ENCODE measurements around the gene ZNF699. TPM values are rescaled to one million over a fixed set of nuclear protein-coding genes. Genes with fewer than 3 reads are reported as not detected.
"Not testable (repeated sequence)": the region's sequence is repeated elsewhere in the genome, so short reads cannot be mapped to it uniquely, and the experiment has no call there.

The ZNF699 gene
- total RNA-seq, 2 donors from 2014 or later, result 3.7 to 8.7 TPM

- no peaks in the 10 kb centered on the region for H3K9me3 Mint-ChIP-seq
- H3K27ac Mint-ChIP-seq, result no peak overlapping the region
- peaks cover 8% of the 10 kb centered on the region for H3K4me1 Mint-ChIP-seq
- H3K4me3 Mint-ChIP-seq, result no peak overlapping the region
- H3K27me3 Mint-ChIP-seq, result no peaks in the 10 kb centered on the region
- ATAC-seq (replicated peaks), result no peak
- peaks cover 25% of the 10 kb centered on the region for H3K36me3 Mint-ChIP-seq (ENCODE audit: low read depth)
Measured at GRCh38 chr19:9321338-9321737, 11.7 kb upstream of the ZNF699 start.

GRCh38 chr19:9313756-9314155 is 4.1 kb upstream of the ZNF699 start:
- Mint-ChIP-seq H3K9me3 (peaks cover 10% of the 10 kb centered on the region), H3K27me3 (no peaks in the 10 kb centered on the region), H3K4me3 (no peak overlapping the region), H3K4me1 (no peaks in the 10 kb centered on the region), H3K27ac (no peak overlapping the region), H3K36me3 (ENCODE audit: low read depth) (peaks cover 7% of the 10 kb centered on the region)
- no peak for ATAC-seq (replicated peaks)

- Mint-ChIP-seq H3K9me3 (peaks cover 2% of the 10 kb centered on the region), H3K27me3 (no peaks in the 10 kb centered on the region), H3K4me3 (peak overlapping the region; percentile 91), H3K4me1 (peaks cover 4% of the 10 kb centered on the region), H3K27ac (peak overlapping the region; percentile 97), H3K36me3 (ENCODE audit: low read depth) (peaks cover 13% of the 10 kb centered on the region)
- peak; percentile 83 for ATAC-seq (replicated peaks)
Measured at GRCh38 chr19:9309974-9310446, 372 bp upstream of the ZNF699 start.

- no peak for ATAC-seq (replicated peaks)
- Mint-ChIP-seq H3K9me3 (no peaks in the 10 kb centered on the region), H3K27ac (peak overlapping the region; percentile 97), H3K27me3 (no peaks in the 10 kb centered on the region), H3K4me3 (peak overlapping the region; percentile 91), H3K4me1 (peaks cover 4% of the 10 kb centered on the region), H3K36me3 (ENCODE audit: low read depth) (peaks cover 31% of the 10 kb centered on the region)
Measured at GRCh38 chr19:9308091-9308770, 1.4 kb downstream of the ZNF699 start.

- no peak overlapping the region for H3K4me3 Mint-ChIP-seq
- ATAC-seq (replicated peaks), result no peak
- no peaks in the 10 kb centered on the region for H3K9me3 Mint-ChIP-seq
- H3K4me1 Mint-ChIP-seq, result peaks cover 4% of the 10 kb centered on the region
- H3K27ac Mint-ChIP-seq, result no peak overlapping the region
- H3K36me3 Mint-ChIP-seq (ENCODE audit: low read depth), result peaks cover 49% of the 10 kb centered on the region
- no peaks in the 10 kb centered on the region for H3K27me3 Mint-ChIP-seq
Measured at GRCh38 chr19:9306443-9306842, 3.2 kb downstream of the ZNF699 start.

- Mint-ChIP-seq H3K9me3 (peaks cover 40% of the 10 kb centered on the region), H3K27ac (no peak overlapping the region), H3K4me1 (no peaks in the 10 kb centered on the region), H3K4me3 (no peak overlapping the region), H3K36me3 (ENCODE audit: low read depth) (peaks cover 85% of the 10 kb centered on the region), H3K27me3 (no peaks in the 10 kb centered on the region)
- ATAC-seq (replicated peaks), result no peak
Measured at GRCh38 chr19:9296336-9296735, 13.3 kb downstream of the ZNF699 start.

- Mint-ChIP-seq H3K27ac (no peak overlapping the region), H3K4me3 (no peak overlapping the region), H3K27me3 (no peaks in the 10 kb centered on the region), H3K36me3 (ENCODE audit: low read depth) (peaks cover 82% of the 10 kb centered on the region), H3K4me1 (no peaks in the 10 kb centered on the region), H3K9me3 (peaks cover 33% of the 10 kb centered on the region)
- ATAC-seq (replicated peaks), result no peak
Measured at GRCh38 chr19:9295411-9295849, 14.2 kb downstream of the ZNF699 start.

GRCh38 chr19:9289231-9289884 is 20.3 kb downstream of the ZNF699 start:
- no peak for ATAC-seq (replicated peaks)
- Mint-ChIP-seq H3K27me3 (no peaks in the 10 kb centered on the region), H3K4me3 (no peak overlapping the region), H3K4me1 (no peaks in the 10 kb centered on the region), H3K9me3 (peaks cover 25% of the 10 kb centered on the region), H3K27ac (no peak overlapping the region), H3K36me3 (ENCODE audit: low read depth) (peaks cover 45% of the 10 kb centered on the region)

- peaks cover 24% of the 10 kb centered on the region for H3K9me3 Mint-ChIP-seq
Measured at GRCh38 chr19:9283485-9283884, 26.2 kb downstream of the ZNF699 start.

GRCh38 chr19:9251236-9251635 is 58.4 kb downstream of the ZNF699 start:
- no peaks in the 10 kb centered on the region for H3K36me3 Mint-ChIP-seq (ENCODE audit: low read depth)
- no peak overlapping the region for H3K4me3 Mint-ChIP-seq
- ATAC-seq (replicated peaks), result peak; percentile 32
- no peaks in the 10 kb centered on the region for H3K4me1 Mint-ChIP-seq
- no peak overlapping the region for H3K27ac Mint-ChIP-seq
- peaks cover 3% of the 10 kb centered on the region for H3K9me3 Mint-ChIP-seq
- H3K27me3 Mint-ChIP-seq, result peaks cover 13% of the 10 kb centered on the region

More at GRCh38 chr19:9283485-9283884, 26.2 kb downstream of the ZNF699 start:
- H3K4me1 Mint-ChIP-seq; H3K36me3 Mint-ChIP-seq (ENCODE audit: low read depth); H3K27ac Mint-ChIP-seq; H3K27me3 Mint-ChIP-seq; H3K4me3 Mint-ChIP-seq; ATAC-seq (replicated peaks): not testable (repeated sequence)

- Mint-ChIP-seq H3K9me3 (peaks cover 3% of the 10 kb centered on the region), H3K27me3 (peaks cover 13% of the 10 kb centered on the region), H3K4me1 (no peaks in the 10 kb centered on the region), H3K36me3 (ENCODE audit: low read depth) (no peaks in the 10 kb centered on the region), H3K4me3 (no peak within 1 kb of the TSS), H3K27ac (no peak within 1 kb of the TSS)
- no peak for ATAC-seq (replicated peaks)
Measured at GRCh38 chr19:9250630-9251029, 59.0 kb downstream of the ZNF699 start, which contains the start of gene OR7E24. OR7E24 (plus strand) TSS chr19:9250930; CDS start chr19:9251044, 114 bp downstream.

Other genes starting within 250 kb of the ZNF699 start
- gene OR1M1, start 222.8 kb downstream of the ZNF699 start, total RNA-seq, result not detected
- gene OR7G2, start 202.4 kb downstream of the ZNF699 start, total RNA-seq, result not detected
- not detected for gene OR7G1, start 194.1 kb downstream of the ZNF699 start, total RNA-seq
- not detected for gene OR7G3, start 182.9 kb downstream of the ZNF699 start, total RNA-seq
- 10 to 100 TPM; 37.7 to 49.1 TPM for gene ZNF317, start 169.4 kb downstream of the ZNF699 start, total RNA-seq
- gene OR7D2, start 130.9 kb downstream of the ZNF699 start, total RNA-seq, result under 1 TPM in 1 of 2 donors, not detected in 1; 0.11 TPM
- gene OR7D4, start 90.2 kb downstream of the ZNF699 start, total RNA-seq, result not detected
- not detected for gene OR7E24, start 58.9 kb downstream of the ZNF699 start, total RNA-seq
- 10 to 100 TPM in 1 of 2 donors, 1 to 10 TPM in 1; 3.9 to 14.3 TPM for gene ZNF559, start 14.3 kb upstream of the ZNF699 start, total RNA-seq
- 1 to 10 TPM in 1 of 2 donors, under 1 TPM in 1; 0.35 to 1.8 TPM for gene ZNF177, start 53.2 kb upstream of the ZNF699 start, total RNA-seq
- gene ZNF266, start 125.7 kb upstream of the ZNF699 start, total RNA-seq, result 10 to 100 TPM; 24.7 to 26.1 TPM
- under 1 TPM in 1 of 2 donors, not detected in 1; 0.35 TPM for gene ZNF560, start 188.8 kb upstream of the ZNF699 start, total RNA-seq
- 10 to 100 TPM; 11.3 to 16.0 TPM for gene ZNF426, start 228.8 kb upstream of the ZNF699 start, total RNA-seq

Data from activated T-helper 17 cell treated with anti-CD3 and anti-CD28 coated beads, Interleukin-2, amount 50 U/mL, for 72 hours (primary cell).